Measurements from ENCODE around the gene HOXB8.
A peak's percentile ranks its signal among the peaks of the same experiment; 100 is the strongest.

GRCh38 chr17:48624544-48625494, 9.7 kb upstream of the HOXB8 start:
- TF ChIP-seq POLR2AphosphoS5 (IDR thresholded peaks at IDR 0.05) (peak; percentile 4 to 61 (median 36)), CTCF (IDR thresholded peaks at IDR 0.05) (no peak), POLR2A (IDR thresholded peaks at IDR 0.05) (no peak)
